NCI-H1092 treated with DMSO at 0.1 percent for 48 hours (cell line): ENCODE measurements around the gene MCEE.
"Not testable (repeated sequence)": the region's sequence is repeated elsewhere in the genome, so short reads cannot be mapped to it uniquely, and the experiment has no call there.

ENCODE experiments used
- DNase-seq: peaks from one replicate; lab custom pipeline; 2025; lab: John Stamatoyannopoulos, UW

MCEE gene

GRCh38 chr2:71126957-71127356 lies 3.1 kb downstream of the MCEE start:
- no peak for DNase-seq

- no peak for DNase-seq
Observed at GRCh38 chr2:71125506-71126294, 4.3 kb downstream of the MCEE start.

GRCh38 chr2:71122387-71123298 lies 7.4 kb downstream of the MCEE start:
- DNase-seq, result no peak

DNA sequence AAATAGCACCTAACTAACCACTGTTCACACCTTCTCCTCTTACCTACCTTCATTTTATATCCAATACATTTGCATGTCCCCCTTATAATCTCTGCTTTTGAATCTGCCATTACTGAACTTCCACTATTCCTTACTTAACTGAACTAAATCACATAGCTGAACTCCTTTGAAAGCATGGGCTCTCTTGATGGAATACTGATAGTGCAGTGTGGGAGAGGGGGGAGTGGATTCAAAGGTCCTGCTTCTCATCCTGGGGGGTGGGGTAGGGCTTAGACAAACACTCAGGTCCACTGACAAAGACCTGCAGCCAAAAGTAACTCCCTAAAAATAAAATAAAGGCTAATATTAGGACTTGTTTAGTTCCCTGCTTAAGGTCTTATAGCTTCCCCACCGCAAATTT lies 8.6 kb downstream of the MCEE start:
- no peak for DNase-seq

- no peak for DNase-seq
Observed at GRCh38 chr2:71120195-71120594, 9.8 kb downstream of the MCEE start.

DNA sequence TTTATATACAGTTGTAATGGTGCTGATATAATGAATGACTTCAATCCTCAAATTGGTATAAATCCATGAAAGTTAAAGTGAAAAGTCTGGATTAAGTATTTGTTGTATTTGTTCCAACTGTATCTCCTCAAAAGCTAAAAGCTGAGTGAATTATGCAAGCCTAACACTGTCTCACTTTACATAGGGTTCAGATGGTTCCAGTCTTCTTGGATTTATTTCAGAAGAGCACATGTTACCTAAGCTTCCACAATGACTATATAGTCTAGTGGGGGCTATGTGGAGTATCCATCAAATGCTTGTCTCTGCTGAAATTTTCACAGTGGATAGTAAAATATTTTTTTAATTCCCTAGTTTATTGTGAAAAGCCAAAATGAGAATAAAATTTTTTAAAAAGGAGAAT lies 13.0 kb downstream of the MCEE start:
- DNase-seq, result no peak

- DNase-seq, result no peak
Observed at GRCh38 chr2:71113843-71114242, 16.2 kb downstream of the MCEE start.

GRCh38 chr2:71108091-71108490 lies 21.9 kb downstream of the MCEE start:
- DNase-seq, result no peak

GRCh38 chr2:71106463-71106862 lies 23.6 kb downstream of the MCEE start:
- DNase-seq, result not testable (repeated sequence)

DNA sequence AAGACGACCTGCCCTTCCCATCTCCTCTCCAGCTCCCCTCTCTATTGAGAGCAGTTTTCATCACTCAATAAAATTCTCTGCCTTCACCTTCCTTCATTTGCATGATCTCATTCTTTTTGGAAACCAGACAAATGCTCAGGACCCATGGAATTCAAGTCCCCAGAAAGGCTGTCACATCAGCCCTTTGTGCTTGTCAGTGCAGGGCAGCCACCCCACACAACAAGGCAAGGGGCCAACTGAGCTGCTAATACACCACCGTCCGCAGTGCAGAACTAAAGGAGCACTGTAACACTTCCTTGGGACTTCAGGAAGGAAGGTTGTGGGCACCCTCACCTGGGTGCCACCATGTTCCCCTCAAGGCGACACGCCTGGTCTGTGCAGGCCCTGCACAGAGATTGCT lies 26.2 kb downstream of the MCEE start:
- no peak for DNase-seq

- DNase-seq, result no peak
Observed at GRCh38 chr2:71102981-71103681, 26.9 kb downstream of the MCEE start.

DNA sequence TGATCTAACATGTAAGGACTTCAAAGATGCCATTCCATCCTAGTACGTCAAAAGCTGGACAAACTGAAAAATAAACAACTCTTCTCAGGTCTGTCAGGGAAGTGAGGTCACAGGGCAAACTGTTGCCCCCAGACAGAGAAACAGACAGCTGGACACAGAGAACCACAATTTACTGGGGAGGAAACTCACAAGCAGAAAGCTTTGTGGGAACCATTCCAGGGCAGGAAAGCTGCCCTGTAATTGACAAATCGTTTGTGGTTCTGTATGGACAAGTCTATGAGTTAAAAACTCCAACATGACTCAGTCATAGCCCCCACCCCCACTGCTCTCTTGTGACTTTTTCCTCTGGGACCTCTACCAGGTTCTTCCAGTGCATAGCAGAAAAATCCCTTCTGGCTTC lies 28.4 kb downstream of the MCEE start:
- no peak for DNase-seq

DNA sequence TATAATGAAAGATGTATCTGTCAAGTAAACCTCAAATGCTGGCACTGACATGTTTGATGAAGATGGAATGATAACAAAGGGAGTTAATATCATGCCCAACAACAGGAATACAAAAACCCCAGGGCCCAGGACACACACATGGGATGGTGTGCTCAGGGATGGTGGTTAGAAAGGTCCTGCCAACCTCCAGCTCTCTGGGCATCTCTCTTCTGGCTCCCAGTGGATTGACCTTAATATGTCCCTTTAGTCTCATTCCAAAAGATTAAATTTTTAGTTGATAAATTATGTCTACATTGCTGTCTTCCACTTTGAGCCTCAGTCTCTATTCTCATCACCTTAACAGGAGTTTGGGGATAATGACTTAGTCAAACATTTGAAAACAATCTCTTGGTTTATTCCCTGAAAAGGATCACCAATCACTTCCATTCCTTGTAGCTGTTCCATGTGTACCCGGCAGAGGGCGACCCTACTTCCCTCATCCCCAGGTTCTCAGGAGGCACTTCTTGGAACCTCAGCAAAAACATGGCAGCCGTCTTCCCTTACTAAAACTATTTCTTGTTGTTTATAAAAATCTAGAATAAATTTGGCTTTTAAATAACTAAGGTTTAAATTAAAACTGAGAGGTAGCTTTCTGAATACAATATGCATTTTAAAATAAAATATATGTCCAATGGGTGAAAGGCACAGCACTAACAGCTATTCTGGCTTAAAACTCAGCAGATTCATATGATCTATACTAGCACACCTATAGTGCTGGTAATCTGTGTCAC lies 29.6 kb downstream of the MCEE start:
- DNase-seq, result peak; percentile 41

DNA sequence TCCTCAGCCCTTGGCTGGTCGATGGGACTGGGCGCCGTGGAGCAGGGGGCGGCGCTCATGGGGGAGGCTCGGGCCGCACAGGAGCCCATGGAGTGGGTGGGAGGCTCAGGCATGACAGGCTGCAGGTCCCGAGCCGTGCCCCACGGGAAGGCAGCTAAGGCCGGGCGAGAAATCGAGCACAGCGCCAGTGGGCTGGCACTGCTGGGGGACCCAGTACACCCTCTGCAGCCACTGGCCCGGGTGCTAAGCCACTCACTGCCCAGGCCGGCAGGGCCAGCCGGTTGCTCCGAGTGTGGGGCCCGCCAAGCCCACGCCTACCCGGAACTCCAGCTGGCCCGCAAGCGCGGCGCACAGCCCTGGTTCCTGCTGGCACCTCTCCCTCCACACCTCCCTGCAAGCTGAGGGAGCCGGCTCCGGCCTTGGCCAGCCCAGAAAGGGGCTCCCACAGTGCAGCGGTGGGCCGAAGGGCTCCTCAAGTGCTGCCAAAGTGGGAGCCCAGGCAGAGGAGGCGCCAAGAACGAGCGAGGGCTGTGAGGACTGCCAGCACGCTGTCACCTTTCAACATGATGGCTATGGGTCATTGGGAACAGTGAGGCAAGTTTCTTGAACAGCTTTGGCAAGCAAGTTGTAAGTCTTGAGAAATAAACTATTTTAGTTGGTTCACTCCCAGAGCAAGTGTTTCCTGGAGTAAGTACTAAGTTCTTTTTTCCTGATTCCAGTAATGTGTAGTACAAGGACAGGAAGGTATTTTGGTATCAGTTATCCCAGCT lies 37.4 kb downstream of the MCEE start:
- not testable (repeated sequence) for DNase-seq

GRCh38 chr2:71091808-71092207 lies 38.2 kb downstream of the MCEE start:
- DNase-seq, result not testable (repeated sequence)

GRCh38 chr2:71089475-71089874 lies 40.6 kb downstream of the MCEE start:
- not testable (repeated sequence) for DNase-seq

GRCh38 chr2:71085325-71086003 lies 44.6 kb downstream of the MCEE start:
- DNase-seq, result peak; percentile 41

DNA sequence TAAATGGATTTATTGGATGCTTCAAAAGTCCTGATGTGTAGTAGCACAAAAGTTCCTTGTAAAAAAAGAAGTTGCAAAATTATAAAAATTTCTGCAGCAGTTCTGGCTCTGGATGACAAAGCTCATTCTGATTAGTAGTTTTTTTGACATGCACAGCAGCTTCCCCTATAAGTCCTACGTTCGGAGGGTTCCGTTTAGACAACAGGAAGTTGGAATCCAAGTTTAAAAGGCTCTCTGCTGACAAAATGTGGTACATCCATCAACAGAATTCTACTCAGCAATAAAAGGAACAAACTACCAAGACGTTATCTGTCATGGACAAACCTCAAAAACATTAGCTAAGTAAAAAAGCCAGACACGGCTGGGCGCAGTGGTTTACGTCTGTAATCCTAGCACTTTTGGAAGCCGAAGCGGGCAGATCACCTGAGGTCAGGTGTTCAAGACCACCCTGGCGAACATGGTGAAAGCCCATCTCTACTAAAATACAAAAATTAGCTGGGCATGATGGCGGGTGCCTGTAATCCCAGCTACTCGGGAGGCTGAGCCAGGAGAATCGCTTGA lies 46.2 kb downstream of the MCEE start:
- not testable (repeated sequence) for DNase-seq

DNA sequence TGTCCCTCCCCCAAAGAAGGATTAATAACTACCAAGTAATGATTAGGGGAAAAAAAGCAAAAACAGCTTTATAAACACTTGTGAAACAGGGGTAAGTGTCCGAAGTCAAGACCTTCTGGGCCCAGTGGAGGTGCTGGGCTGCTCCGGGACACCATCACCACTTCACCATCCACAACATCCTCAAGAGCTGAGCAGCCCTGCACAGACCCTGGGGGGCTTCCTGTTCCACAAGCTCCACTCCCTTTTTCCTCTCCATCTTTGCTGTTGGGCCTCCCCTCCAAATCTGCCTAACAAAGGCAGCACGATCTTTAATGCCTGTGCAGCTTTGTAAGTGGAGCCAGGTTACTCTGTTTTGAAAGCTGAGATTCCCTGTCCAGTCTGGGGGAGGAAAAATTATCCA lies 46.7 kb downstream of the MCEE start:
- not testable (repeated sequence) for DNase-seq
